ENCODE measurements around the gene KRT34. TPM values are rescaled to one million over a fixed set of nuclear protein-coding genes. Genes with fewer than 3 reads are reported as not detected.
A peak's percentile ranks its signal among the peaks of the same experiment; 100 is the strongest.

KRT34 gene
- polyA plus RNA-seq, 3 donors: not detected

- Mint-ChIP-seq H3K27ac (no peak overlapping the region), H3K27me3 (ENCODE audit: low read depth in 3 of 3) (peaks cover 4 to 6% (median 4%) of the 10 kb centered on the region in 3 donors), H3K36me3 (peaks cover 0 to 2% of the 10 kb centered on the region in 2 donors), H3K9me3 (peaks cover 10 to 23% (median 19%) of the 10 kb centered on the region in 7 donors), H3K4me1 (peaks cover 25% of the 10 kb centered on the region), H3K4me3 (no peak overlapping the region)
- Histone ChIP-seq H4K20me1 (ENCODE audit: insufficient read depth, low read length) (no peaks in the 10 kb centered on the region), H3K27ac (ENCODE audit: low read depth in 1 of 2, low read length in 2 of 2) (no peak overlapping the region), H3K4me1 (ENCODE audit: control insufficient read depth in 1 of 2, insufficient read depth in 2 of 2, low read length in 2 of 2) (peaks cover 22 to 29% of the 10 kb centered on the region in 2 donors), H3K9ac (ENCODE audit: insufficient read depth, low read length, poor library complexity, severe bottlenecking) (no peak overlapping the region), H2AFZ (ENCODE audit: insufficient read depth, low read depth, low read length, poor library complexity, severe bottlenecking) (no peak overlapping the region), H3K27me3 (ENCODE audit: control insufficient read depth in 2 of 2, insufficient read depth in 2 of 2, low read length in 2 of 2) (no peaks in the 10 kb centered on the region), H3K4me2 (replicated peaks; ENCODE audit: extremely low read depth, low read length, poor library complexity, severe bottlenecking) (no peak overlapping the region), H3K9me3 (replicated peaks in 1 of 2; ENCODE audit: control insufficient read depth in 1 of 2, insufficient read depth in 1 of 2, low read length in 2 of 2) (peaks cover 15 to 16% of the 10 kb centered on the region in 2 donors), H3K4me3 (replicated peaks in 1 of 3; ENCODE audit: low read depth in 2 of 3, low read length in 3 of 3) (no peak overlapping the region), H3K36me3 (replicated peaks in 1 of 2; ENCODE audit: control insufficient read depth in 1 of 2, insufficient read depth in 2 of 2, low read length in 2 of 2) (no peaks in the 10 kb centered on the region), H3K79me2 (ENCODE audit: insufficient read depth, low read length) (no peaks in the 10 kb centered on the region)
- no peak for TF ChIP-seq CTCF (IDR thresholded peaks at IDR 0.05)
- no peak for DNase-seq
- 91% methylated on average over 1 of the region's 7 CpGs for WGBS (ENCODE audit: insufficient coverage)
- intact Hi-C loops (cut with micrococcal nuclease): loop anchor here in 1 of 2 donors (1.0 kb wide), 1 partner anchor 14 kb away; no protein-coding TSS in a partner anchor
Measured at GRCh38 chr17:41340934-41341861, 40.9 kb downstream of the KRT34 start.

GRCh38 chr17:41340494-41340893 lies 41.6 kb downstream of the KRT34 start:
- intact Hi-C loops (cut with micrococcal nuclease): loop anchor here in 1 of 2 donors (1.0 kb wide), 1 partner anchor 15 kb away; no protein-coding TSS in a partner anchor
- H3K4me3 Mint-ChIP-seq: no peak overlapping the region
- H3K4me3 ChIP-seq (replicated peaks in 1 of 3; ENCODE audit: low read depth in 2 of 3, low read length in 3 of 3): peak overlapping the region in 1 of 3 experiments; percentile 50
- peaks cover 25% of the 10 kb centered on the region for H3K4me1 Mint-ChIP-seq
- H3K27ac Mint-ChIP-seq: peak overlapping the region; percentile 51 to 95 (median 89)
- WGBS (ENCODE audit: insufficient coverage): 85% methylated on average over 2 of the region's 3 CpGs
- no peak overlapping the region for H3K9ac ChIP-seq (ENCODE audit: insufficient read depth, low read length, poor library complexity, severe bottlenecking)
- H2AFZ ChIP-seq (ENCODE audit: insufficient read depth, low read depth, low read length, poor library complexity, severe bottlenecking): peak overlapping the region; percentile 2
- H3K9me3 Mint-ChIP-seq: peaks cover 10 to 20% (median 19%) of the 10 kb centered on the region in 7 donors
- TF ChIP-seq CTCF (IDR thresholded peaks at IDR 0.05): no peak
- peaks cover 3 to 6% (median 6%) of the 10 kb centered on the region in 3 donors for H3K27me3 Mint-ChIP-seq (ENCODE audit: low read depth in 3 of 3)
- peaks cover 15 to 16% of the 10 kb centered on the region in 2 donors for H3K9me3 ChIP-seq (replicated peaks in 1 of 2; ENCODE audit: control insufficient read depth in 1 of 2, insufficient read depth in 1 of 2, low read length in 2 of 2)
- peak overlapping the region in 1 of 2 donors; percentile 70 for H3K27ac ChIP-seq (ENCODE audit: low read depth in 1 of 2, low read length in 2 of 2)
- H3K4me1 ChIP-seq (ENCODE audit: control insufficient read depth in 1 of 2, insufficient read depth in 2 of 2, low read length in 2 of 2): peaks cover 22 to 29% of the 10 kb centered on the region in 2 donors
- peak overlapping the region; percentile 63 for H3K4me2 ChIP-seq (replicated peaks; ENCODE audit: extremely low read depth, low read length, poor library complexity, severe bottlenecking)
- no peaks in the 10 kb centered on the region for H4K20me1 ChIP-seq (ENCODE audit: insufficient read depth, low read length)
- DNase-seq: no peak
- H3K36me3 ChIP-seq (replicated peaks in 1 of 2; ENCODE audit: control insufficient read depth in 1 of 2, insufficient read depth in 2 of 2, low read length in 2 of 2): no peaks in the 10 kb centered on the region
- H3K27me3 ChIP-seq (ENCODE audit: control insufficient read depth in 2 of 2, insufficient read depth in 2 of 2, low read length in 2 of 2): no peaks in the 10 kb centered on the region
- no peaks in the 10 kb centered on the region for H3K79me2 ChIP-seq (ENCODE audit: insufficient read depth, low read length)
- peaks cover 0 to 2% of the 10 kb centered on the region in 2 donors for H3K36me3 Mint-ChIP-seq

All from CD14-positive monocyte (primary cell).